Calu3 (cell line): ENCODE results near the gene HERC5. TPM values are rescaled to one million over a fixed set of nuclear protein-coding genes. Genes with fewer than 3 reads are reported as not detected.

Source experiments
- BruUV-seq: library from RNA; stranded (reverse); fragments of 400-500 nt; replicated peaks from 2 replicates; lab custom pipeline; 2021; lab: Mats Ljungman, UMichigan
- CTCF ChIA-PET: fragments of 300-600 bp; sonication (Branson Sonifier 250); formaldehyde crosslinking; loops from one replicate; lab custom pipeline; 2022; ENCODE audit warnings: antibody characterized with exemption; lab: Charles Lee
- DNase-seq: peaks from one replicate; pipeline ENCODE4 v3.0.0; 2022
- H3K27ac Mint-ChIP-seq: one replicate; pipeline ENCODE4 v1.8.0; 2022; ENCODE audit warnings: mixed read lengths; ENCODE audit not compliant: unreplicated experiment
- H3K27me3 Mint-ChIP-seq: one replicate; pipeline ENCODE4 v1.8.0; 2022; ENCODE audit warnings: mixed read lengths; ENCODE audit not compliant: unreplicated experiment
- H3K36me3 Mint-ChIP-seq: one replicate; pipeline ENCODE4 v1.8.0; 2022; ENCODE audit warnings: mild to moderate bottlenecking, moderate library complexity, mixed read lengths; ENCODE audit not compliant: insufficient read depth, unreplicated experiment
- H3K4me1 Mint-ChIP-seq: one replicate; pipeline ENCODE4 v1.8.0; 2022; ENCODE audit warnings: mild to moderate bottlenecking, low read depth, mixed read lengths; ENCODE audit not compliant: unreplicated experiment
- H3K4me3 Mint-ChIP-seq: one replicate; pipeline ENCODE4 v1.8.0; 2022; ENCODE audit warnings: mild to moderate bottlenecking, low read depth, moderate library complexity, mixed read lengths; ENCODE audit not compliant: unreplicated experiment
- H3K9me3 Mint-ChIP-seq: one replicate; pipeline ENCODE4 v1.8.0; 2022; ENCODE audit warnings: low read depth, mixed read lengths; ENCODE audit not compliant: unreplicated experiment
- intact Hi-C: fragments of 100-400 bp; cut with micrococcal nuclease; formaldehyde crosslinking; loops from one replicate; pipeline ENCODE4 v1.10.0; 2022; ENCODE audit not compliant: unreplicated experiment
- total RNA-seq: library from RNA; stranded (reverse); gene quantifications from 2 replicates; pipeline ENCODE4 v1.2.3, GENCODE V29; 2022
- TF ChIP-seq, protein P1 (sequence below): fragments of 200-600 bp; IDR thresholded peaks from one replicate; pipeline ENCODE4 v1.8.0; 2022; ENCODE audit warnings: antibody characterized with exemption; ENCODE audit not compliant: unreplicated experiment

HERC5 gene
- total RNA-seq, 1 experiment from 2014 or later: 20.1 TPM

DNA sequence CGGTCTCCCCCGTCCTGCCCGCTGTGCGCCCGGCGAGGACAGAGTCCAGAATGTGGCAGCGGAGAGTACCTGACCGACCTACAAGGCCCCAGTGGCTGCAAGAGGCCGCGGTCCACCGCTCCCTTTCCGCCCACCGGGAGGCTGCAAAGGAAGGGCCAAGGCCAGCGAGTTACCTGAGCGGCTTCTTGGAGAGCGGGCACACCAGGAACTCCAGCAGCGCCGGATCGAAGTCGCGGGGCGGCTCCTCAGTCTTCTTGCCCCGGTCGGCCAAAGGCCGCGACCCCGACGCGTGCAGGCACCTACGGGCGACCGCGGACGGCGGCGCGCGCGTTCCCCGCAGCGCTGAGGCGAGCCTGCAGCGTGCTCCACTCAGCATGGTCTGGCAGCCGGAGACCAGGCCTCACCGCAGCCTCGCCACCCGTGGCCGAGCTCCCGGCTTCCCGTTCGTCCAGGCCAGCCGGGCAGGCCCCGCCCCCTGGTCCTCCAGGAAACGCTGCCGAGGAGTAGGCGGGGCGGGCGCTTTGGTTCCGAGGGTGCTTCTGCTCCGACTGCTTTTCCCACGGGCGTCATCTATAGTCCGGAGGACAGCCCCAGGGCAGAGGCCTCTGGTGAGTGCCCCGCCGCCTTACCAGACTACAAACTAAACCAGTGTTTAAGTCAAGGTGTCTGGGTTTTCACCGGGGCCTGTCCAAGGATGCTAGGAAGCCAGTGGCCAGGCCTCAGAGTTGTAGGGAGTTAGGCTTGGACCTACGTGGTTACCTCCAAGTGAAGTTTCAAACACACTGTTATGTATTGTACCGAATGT, 66.6 kb downstream of the HERC5 start, which contains the start of gene PYURF:
PYURF (minus strand) TSS at position 452 of the 805 bp plus-strand sequence; CDS start at position 376, 76 bp downstream.
- DNase-seq: peak; percentile 92
- no TSS peak for BruUV-seq
- intact Hi-C loops: no loop called here
- TF ChIP-seq, protein P1, sequence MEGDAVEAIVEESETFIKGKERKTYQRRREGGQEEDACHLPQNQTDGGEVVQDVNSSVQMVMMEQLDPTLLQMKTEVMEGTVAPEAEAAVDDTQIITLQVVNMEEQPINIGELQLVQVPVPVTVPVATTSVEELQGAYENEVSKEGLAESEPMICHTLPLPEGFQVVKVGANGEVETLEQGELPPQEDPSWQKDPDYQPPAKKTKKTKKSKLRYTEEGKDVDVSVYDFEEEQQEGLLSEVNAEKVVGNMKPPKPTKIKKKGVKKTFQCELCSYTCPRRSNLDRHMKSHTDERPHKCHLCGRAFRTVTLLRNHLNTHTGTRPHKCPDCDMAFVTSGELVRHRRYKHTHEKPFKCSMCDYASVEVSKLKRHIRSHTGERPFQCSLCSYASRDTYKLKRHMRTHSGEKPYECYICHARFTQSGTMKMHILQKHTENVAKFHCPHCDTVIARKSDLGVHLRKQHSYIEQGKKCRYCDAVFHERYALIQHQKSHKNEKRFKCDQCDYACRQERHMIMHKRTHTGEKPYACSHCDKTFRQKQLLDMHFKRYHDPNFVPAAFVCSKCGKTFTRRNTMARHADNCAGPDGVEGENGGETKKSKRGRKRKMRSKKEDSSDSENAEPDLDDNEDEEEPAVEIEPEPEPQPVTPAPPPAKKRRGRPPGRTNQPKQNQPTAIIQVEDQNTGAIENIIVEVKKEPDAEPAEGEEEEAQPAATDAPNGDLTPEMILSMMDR: no peak
- CTCF ChIA-PET: interaction anchor here (0.6 to 0.8 kb wide), 2 partner anchors 11 to 136 kb away, joined by 3 to 4 read pairs; no protein-coding TSS in a partner anchor
- peak within 1 kb of the TSS; percentile 79 for H3K4me3 Mint-ChIP-seq
- peaks cover 25% of the 10 kb centered on the region for H3K36me3 Mint-ChIP-seq
- no peaks in the 10 kb centered on the region for H3K9me3 Mint-ChIP-seq
- peaks cover 9% of the 10 kb centered on the region for H3K4me1 Mint-ChIP-seq
- H3K27ac Mint-ChIP-seq: peak within 1 kb of the TSS; percentile 72
- no peaks in the 10 kb centered on the region for H3K27me3 Mint-ChIP-seq

DNA sequence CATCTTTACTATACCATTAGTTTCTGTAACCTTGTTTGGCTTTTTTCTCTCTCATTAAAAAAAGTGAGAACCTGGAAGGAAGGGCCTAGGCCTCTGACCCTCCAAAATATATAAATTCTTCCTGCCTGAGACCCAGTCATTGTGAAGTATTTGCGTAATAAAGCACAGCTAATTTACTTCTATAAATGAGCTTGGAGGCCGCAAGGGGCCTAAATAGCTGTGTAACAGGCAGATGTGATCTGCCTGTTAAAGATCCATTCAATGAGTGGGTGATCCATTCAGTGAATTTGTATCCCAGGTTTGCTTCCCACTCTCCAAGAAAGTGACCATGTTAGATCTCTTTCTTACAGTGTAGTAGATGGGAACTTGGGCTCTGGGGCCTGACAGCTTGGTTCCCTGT, 67.3 kb downstream of the HERC5 start:
- H3K27me3 Mint-ChIP-seq: no peaks in the 10 kb centered on the region
- TSS peak; percentile 86 for BruUV-seq
- TF ChIP-seq, protein P1: no peak
- peaks cover 9% of the 10 kb centered on the region for H3K4me1 Mint-ChIP-seq
- no peak for DNase-seq
- peaks cover 25% of the 10 kb centered on the region for H3K36me3 Mint-ChIP-seq
- intact Hi-C loops: no loop called here
- peak overlapping the region; percentile 79 for H3K4me3 Mint-ChIP-seq
- CTCF ChIA-PET: no interaction called here
- no peaks in the 10 kb centered on the region for H3K9me3 Mint-ChIP-seq
- peak overlapping the region; percentile 44 for H3K27ac Mint-ChIP-seq

DNA sequence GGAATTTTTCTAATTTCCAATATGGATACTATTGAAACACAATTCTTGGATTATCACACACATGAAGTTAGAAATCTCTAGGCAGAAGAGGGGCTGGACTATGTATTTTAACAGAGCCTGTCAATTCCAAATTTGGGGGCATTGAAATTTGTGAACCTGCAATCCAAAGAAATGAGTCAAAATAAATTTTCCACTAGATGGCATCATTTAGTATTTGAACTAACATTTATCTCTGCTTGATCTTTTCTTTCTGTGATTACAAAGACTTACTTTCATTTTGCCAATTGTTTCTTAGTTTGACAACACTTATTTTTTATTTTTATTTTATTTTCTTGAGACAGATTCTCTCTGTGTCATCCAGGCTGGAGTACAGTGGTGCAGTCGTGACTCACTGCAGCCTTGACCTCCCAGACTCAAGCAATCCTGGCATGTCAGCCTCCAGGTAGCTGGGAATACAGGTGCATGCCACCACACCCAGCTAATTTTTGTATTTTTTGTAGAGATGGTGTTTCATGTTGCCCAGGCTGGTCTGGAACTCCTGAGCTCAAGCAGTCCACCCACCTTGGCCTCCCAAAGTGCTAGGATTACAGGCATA, 69.4 kb downstream of the HERC5 start:
- H3K27me3 Mint-ChIP-seq: no peaks in the 10 kb centered on the region
- intact Hi-C loops: loop anchor here (5.0 kb wide), 2 partner anchors 276 to 296 kb away; no protein-coding TSS in a partner anchor
- BruUV-seq: no TSS peak
- no peaks in the 10 kb centered on the region for H3K9me3 Mint-ChIP-seq
- H3K36me3 Mint-ChIP-seq: peaks cover 25% of the 10 kb centered on the region
- peaks cover 9% of the 10 kb centered on the region for H3K4me1 Mint-ChIP-seq
- H3K4me3 Mint-ChIP-seq: no peak overlapping the region
- CTCF ChIA-PET: interaction anchor here (0.9 to 2.3 kb wide), 2 partner anchors 13 to 133 kb away, joined by 3 to 10 read pairs; no protein-coding TSS in a partner anchor
- TF ChIP-seq, protein P1: no peak
- DNase-seq: peak; percentile 2
- no peak overlapping the region for H3K27ac Mint-ChIP-seq

DNA sequence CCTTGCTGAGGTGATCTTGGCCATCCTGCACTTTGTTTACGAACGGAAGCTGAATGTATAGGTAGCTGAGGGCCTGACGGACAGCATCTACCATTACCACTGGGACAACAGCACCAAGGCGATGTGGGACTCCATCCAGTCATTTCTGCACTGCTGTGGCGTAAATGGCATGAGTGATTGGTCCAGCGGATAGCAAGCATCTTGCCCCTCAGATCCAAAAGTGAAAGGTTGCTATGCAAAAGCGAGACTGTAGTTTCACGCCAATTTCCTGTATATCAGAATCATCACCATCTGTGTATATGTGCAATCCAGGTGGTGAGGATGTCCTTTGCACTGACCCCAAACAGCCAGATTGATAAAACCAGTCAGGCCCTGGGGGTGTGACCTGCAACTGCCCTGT, 70.9 kb downstream of the HERC5 start:
- CTCF ChIA-PET: interaction anchor here (1.0 to 2.3 kb wide), 2 partner anchors 85 to 131 kb away, joined by 3 to 10 read pairs; no protein-coding TSS in a partner anchor
- no peak overlapping the region for H3K27ac Mint-ChIP-seq
- DNase-seq: no peak
- H3K4me1 Mint-ChIP-seq: no peaks in the 10 kb centered on the region
- no peak overlapping the region for H3K4me3 Mint-ChIP-seq
- BruUV-seq: no TSS peak
- TF ChIP-seq, protein P1: no peak
- intact Hi-C loops: loop anchor here (2.0 to 5.0 kb wide), 3 partner anchors 275 to 497 kb away; no protein-coding TSS in a partner anchor
- peaks cover 19% of the 10 kb centered on the region for H3K36me3 Mint-ChIP-seq
- no peaks in the 10 kb centered on the region for H3K27me3 Mint-ChIP-seq
- no peaks in the 10 kb centered on the region for H3K9me3 Mint-ChIP-seq
